Colon (tissue), 2 donors: ENCODE data around the gene WDR74.
"Not testable (repeated sequence)": the region's sequence is repeated elsewhere in the genome, so short reads cannot be mapped to it uniquely, and the experiment has no call there.

Experiments used
- FAIRE-seq: peaks from 2 replicates; lab custom pipeline; 2012; peaks lifted over from hg19 to GRCh38; lab: Jason Lieb, UNC
- donor health status: control.
- donor health status: control.

The WDR74 gene

DNA sequence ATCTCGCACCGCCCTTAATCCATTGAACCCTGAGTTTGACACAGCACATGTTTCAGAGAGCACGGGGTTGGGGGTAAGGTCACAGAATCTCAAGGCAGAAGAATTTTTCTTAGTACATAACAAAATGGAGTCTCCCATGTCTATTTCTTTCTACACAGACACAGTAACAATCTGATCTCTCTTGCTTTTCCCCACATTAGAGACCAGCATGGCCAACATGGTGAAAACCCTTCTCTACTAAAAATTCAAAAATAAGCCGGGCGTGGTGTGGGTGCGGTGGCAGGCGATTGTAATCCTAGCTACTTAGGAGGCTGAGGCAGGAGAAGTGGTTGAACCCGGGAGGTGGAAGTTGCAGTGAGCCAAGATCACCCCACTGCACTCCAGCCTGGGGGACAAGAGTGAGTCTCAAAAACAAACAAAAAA lies 19.9 kb upstream of the WDR74 start:
- not testable (repeated sequence) for FAIRE-seq

DNA sequence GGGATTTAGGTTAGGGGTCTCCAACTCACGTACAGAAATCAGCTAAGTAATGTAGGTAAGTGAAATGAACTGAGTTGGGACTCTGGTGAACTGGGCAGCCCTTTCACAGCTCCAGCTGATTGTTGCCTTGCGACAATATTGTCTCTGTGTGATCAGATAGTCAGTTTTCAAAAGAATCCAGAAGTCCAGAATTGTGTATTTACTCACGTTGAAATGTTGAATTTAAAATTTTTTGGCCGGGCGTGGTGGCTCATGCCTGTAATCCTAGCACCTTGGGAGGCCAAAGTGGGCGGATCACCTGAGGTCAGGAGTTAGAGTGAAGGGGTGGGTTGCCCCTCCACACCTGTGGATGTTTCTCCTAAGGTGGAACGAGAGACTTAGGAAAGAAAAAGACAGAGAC lies 18.8 kb upstream of the WDR74 start:
- FAIRE-seq, result no peak

DNA sequence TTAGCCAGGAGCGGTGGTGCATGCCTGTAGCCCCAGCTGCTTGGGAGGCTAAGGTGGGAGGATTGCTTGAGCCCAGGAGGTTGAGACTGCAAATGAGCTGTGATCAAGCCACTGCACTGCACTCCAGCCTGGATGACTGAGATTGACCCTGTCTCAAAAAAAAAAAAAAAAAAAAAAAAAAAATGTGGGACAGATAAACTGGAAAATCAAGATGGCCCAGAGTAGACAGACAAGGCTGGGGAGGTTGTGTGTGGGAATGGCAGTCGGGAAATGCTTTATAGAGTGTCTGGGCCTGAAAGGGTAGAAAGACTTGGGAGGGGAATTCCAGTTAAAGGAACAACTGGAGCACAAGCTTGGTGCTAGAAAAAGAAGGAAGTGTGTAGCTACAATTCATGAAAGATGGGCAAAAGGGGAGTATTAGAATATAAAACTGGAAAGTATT lies 18.2 kb upstream of the WDR74 start:
- no peak for FAIRE-seq

DNA sequence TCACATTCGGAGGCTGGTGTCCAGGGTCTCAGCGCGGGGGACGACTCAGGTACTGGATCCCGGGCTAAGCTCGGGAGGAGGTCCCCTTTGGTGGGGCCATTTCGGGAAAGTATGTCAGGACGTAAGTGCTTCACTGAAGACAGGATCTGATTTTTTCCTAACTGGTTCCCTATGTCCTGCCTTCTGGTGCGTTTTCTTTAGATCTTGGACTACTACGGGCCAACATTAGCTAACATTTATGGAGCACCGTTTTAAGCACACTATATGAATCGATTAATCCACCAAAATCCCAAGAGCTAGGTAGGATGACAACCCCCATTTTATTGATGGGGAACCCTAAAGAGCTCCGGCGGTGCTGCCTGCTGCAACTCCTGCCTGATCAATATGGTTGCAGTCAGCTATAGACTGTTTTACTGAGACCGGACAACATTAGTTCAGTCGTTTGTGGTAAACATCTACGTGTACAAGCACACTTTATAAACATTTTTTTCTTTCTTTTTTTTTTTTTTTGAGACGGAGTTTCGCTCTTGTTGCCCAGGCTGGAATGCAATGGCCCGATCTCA lies 17.0 kb upstream of the WDR74 start:
- FAIRE-seq, result no peak

DNA sequence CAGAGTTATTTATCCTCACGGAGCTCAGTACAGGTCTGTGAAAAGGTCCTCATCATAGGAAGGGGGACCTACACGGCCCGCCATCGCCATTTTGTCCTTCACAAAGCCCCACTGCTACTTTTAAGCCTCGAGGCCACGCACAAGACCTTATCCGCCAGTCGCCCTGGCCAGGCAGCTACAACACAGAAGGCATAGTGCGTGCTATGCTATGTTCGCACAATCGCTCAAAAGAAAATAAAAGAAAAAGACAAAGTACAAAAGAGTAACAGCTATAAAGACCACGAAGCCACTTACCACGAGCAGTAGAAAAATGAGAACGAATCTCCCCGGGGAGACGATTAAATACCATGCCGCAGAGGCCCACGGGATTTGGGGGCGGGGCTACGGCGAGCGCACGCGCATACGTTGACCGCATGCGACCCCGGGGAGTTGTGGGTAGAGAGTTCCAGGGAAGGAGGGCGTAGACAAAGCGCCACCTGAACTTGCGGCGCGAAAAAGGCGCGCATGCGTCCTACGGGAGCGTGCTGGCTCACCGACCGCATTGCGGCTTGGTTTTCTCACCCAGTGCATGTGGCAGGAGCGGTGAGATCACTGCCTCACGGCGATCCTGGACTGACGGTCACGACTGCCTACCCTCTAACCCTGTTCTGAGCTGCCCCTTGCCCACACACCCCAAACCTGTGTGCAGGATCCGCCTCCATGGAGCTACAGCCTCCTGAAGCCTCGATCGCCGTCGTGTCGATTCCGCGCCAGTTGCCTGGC lies 16.4 kb upstream of the WDR74 start:
- FAIRE-seq, result no peak

DNA sequence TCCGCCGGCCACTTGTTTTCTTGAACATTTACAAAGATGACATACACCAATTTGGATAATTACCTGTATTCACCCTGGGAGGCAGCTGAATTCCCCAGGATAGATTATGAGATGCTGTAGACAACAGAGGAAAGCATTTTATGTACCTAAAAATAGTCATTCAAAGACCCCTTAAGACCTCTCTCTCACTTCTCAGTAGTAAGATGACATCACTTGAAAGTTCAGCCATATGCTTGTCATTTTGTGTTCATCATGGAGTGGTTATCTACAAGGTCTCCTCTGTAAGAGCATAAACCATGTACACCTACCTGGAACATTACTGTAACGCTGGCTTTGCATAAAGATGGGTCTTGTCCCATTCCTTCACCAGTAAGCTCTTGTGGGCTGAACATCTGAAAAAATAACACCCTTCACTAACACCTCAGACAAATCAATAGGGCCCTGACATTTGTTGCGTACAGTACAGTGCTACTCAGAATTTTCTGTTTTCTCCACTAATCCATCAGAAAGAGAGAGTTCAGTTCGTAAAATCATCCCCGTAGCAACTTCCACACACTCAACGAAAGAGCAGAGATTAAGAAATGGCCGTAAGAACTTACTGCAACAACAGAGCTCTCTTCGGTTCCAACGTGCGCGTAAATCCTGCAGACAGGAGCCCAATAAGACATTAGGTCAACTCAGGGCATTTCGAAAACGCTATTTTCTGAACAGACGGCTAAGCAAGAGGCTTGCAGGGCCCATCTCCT lies 15.6 kb upstream of the WDR74 start:
- no peak for FAIRE-seq

DNA sequence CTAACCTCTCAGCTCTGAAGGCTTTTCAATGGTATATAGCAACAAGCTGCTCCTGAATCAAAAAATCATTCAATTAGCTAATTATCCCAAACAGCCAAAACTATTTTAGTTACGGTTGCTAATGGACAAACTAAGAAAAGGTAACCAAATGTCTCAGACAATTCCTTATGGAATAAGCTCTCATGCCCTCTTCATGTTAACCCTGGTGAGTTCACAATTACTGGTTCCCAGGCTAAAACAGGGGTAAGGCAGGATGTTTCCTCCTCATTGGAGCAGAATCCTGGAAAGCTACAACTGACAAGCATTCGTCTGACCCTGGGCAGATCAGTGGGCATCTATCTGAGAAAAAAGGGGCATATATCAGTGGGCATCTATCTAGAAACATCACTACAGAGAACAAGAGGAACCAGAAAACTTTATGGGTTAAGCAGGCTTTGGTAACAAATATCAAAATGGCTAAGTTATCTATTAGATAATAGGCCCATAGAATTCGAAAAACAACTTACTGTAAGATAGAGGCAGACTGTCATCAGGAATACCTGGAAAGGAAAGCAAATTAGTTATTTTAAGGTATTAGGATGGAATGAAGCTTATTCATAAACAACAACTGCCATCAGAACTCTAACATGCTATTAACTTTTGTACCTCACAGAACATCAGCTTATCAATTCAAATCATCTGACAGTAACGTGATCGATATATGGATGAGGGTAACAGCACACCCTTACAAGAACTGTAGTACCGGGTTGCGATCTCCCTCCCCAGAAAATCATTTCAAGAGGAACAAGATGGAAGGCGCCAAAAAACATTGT lies 14.8 kb upstream of the WDR74 start:
- no peak for FAIRE-seq

DNA sequence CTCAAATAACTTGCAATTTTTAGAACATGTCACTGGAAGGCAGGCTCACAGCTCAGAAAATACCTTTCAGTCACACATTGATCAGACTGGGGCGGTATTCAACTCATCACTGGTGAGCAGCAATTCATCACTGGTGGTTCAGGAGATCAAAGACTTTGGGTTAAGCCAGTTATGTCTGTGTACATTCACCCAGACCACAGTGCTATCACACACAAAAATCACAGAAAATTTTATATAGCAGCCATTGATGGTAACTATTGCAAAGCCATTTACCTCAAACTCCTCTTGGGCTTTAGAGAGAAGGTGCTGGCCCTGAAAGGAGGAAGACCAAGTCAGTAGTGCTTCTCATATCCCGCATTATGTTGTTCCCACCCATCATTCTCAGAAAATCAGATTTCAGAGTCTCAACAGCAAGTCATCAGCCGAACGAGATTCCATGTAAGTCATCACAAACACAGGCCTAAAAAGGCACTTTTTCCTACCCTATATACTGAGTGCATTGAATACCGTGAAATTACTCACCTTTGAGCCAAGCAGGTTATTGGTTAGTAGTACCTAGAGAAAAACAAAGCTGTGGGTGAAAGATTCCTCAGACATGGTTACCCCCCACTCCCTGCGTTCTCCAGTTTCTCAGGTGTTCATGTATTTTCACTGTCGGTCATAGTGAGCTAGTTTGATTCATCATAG lies 14.0 kb upstream of the WDR74 start:
- FAIRE-seq, result no peak

DNA sequence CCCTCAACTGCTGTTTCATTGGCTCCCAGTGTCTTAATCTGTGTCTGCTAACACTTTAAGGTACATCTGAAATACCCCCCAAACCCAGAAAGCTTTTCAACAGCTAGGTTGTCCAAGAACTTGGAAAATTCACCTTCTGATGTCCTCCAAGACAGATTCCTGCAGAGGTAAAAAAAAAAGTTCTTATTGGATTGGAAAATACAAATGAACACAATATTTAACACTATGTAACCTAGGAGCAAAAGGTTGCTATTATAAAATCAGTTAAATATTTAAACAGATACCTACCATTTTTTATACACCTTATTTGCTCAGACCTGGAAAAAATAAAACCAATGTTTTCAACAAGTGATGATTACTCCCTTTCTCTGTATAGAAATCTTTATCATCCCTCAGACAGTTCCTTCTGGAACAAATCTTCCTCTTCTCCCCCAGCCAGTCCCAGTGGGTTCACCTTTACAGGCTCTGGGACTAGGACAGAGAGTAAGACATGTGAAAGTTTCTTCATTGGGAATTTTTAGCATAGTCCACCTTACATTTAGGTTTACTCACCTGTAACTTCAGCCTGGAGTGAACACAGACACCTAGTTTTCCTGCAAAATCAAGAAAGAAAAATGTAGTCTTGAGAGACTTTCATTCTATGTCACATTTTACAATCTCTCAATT lies 13.3 kb upstream of the WDR74 start:
- FAIRE-seq, result no peak

DNA sequence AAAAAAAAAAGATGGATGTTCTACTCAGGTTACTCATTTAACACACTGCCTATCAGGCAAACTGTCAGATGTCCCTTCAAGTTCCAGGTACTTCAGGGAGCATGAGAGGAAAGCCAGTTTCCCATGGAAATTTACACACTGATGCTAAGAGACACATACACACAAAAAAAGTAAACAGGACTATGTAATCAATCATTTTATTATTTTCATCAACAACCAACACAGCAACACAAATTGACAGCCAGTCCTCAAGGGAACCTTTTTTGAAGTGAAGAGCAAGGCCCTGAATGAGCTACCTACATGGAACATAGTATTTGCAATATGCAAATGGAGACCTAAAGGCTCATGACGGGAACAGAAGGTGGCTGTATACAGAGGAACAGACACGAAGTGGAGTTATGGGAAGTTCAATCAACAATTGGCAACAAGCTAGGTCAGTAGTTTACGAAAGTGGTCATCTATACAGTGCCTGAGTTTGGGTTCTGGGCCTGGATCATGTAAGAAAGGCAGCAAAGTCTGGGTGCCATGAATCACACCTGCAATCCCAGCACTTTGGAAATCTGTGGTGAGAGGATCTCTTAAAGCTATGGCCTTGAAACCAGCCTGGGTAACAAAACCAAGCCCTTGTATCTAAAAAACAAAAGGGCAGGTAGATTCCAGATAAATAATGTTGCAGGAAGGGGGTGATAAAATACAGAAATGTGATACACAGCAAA lies 12.6 kb upstream of the WDR74 start:
- FAIRE-seq, result no peak

DNA sequence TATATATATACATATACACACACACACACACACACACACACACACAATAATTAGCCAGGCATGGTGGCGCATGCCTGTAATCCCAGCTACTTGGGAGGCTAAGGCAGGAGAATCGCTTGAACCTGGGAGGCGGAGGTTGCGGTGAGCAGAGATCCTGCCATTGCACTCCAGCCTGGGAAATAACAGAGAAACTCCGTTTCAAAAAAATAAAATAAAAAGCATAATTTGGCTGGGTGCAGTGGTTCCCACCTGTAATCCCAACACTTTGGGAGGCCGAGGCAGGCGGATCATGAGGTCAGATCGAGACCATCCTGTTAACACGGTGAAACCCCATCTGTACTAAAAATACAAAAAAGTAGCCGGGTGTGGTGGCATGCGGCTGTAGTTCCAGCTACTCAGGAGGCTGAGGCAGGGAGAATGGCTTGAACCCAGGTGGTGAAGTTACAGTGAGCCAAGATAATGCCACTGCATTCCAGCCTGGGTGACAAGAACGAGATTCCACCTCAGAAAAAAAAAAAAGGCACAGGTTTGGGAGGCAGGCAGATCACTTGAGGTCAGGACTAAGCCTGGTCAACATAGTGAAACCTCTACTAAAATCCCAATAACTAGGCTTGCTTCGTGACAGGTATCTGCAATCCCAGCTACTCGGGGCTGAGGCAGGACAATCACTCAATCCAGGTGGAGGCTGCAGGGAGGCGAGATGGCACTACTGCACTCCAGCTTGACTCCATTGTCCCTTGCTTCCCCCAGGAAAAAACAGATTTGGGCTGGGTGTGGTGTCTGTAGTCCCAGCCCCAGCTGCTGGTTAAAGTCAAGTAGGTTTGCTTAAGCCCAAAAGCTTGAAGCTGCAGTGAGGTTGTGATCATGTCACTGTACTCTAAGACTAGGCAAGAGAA lies 11.8 kb upstream of the WDR74 start:
- FAIRE-seq, result no peak

DNA sequence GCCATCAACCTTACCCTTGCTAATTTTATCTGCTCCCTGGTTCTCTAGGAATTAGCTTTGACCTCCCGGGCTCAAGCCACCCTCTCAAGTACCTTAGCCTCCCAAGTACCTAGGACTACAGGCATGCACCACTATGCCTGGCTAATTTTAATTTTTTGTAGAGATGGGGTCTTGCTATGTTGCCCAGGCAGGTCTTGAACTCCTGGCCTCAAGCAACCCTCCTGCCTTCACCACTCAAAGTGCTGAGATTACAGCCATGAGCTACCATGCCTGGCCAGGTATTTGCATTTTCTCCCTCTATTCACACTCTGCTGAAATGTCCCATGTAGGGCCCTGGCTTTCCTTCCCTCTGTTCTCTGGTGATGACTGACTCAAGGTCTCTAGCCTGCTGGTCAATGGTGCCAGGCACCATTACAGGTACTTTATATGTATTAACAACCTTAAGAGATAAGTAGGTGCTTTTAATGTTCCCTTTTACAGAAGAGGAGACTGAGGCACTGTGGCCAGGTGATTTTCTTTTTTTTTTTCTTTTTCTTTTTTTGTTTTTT lies 8.5 kb upstream of the WDR74 start:
- FAIRE-seq, result no peak

DNA sequence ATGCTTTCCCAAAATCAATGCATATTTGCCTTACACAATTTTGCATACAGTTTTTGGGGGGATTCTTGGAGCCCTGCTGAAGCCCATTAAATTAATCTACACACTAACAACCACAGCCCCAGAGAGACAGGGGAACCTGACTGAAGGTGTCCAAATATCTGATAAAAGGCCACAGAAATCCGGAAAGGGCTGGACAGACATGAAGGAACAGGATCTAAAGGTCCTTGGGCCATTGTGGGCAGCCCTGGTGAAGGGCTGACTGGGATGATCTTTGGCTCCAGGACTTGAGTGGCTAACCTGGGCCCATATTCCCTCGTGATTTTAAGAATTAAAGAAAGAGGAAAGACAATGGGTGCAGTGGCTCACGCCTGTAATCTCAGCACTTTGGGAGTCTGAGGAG lies 6.8 kb upstream of the WDR74 start:
- FAIRE-seq, result no peak

DNA sequence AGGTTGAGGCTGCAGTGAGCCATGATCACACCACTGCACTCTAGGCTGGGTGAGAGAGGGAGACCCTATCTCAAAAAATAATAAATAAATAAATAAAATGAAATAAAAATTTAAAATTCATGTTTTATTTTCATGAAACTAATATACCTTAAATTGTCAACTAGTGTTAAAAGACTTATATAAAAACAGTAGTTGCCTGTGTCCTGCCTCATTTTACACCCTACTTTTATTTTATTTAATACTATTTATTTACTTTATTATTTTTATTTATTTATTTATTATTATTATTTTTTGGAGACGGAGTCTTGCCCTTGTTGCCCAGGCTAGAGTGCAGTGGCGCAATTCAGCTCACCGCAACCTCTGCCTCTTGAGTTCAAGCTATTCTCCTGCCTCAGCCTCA lies 4.8 kb upstream of the WDR74 start:
- FAIRE-seq, result no peak

DNA sequence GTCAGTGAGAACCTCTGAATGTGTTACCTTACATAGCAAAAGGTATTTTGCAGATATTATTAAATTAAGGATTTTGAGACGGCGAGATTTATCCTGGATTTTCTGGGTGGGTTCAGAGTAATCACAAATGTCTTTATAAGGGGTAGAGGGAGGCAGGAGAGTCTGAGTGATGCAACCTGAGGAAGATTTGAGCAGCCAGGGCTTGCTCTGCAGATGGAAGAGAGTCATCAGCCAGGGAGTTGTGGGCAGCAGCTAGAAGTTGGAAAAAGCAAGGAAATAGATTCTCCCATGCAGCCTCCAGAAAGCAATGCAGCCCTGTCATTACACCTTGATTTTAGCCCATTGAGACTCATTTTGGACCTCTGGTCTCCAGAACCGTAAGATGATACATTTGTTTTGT lies 4.1 kb upstream of the WDR74 start:
- FAIRE-seq, result no peak

DNA sequence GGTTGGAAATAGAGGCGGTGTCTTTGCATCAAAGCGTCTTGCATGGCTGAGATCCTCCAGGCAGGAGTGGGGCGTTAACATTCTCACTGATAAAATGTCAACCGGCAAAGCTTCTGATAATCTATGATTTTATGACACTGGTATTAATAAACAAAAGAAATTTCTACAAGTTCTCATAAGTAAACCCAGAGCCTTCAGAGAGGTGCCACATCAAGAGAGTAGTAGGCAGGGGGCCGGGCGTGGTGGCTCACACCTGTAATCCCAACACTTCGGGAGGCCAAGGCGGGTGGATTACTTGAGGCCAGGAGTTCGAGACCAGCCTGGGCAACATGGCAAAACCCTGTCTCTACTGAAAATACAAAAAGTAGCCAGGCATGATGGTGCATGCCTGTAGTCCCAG lies 3.5 kb upstream of the WDR74 start:
- FAIRE-seq, result not testable (repeated sequence)

DNA sequence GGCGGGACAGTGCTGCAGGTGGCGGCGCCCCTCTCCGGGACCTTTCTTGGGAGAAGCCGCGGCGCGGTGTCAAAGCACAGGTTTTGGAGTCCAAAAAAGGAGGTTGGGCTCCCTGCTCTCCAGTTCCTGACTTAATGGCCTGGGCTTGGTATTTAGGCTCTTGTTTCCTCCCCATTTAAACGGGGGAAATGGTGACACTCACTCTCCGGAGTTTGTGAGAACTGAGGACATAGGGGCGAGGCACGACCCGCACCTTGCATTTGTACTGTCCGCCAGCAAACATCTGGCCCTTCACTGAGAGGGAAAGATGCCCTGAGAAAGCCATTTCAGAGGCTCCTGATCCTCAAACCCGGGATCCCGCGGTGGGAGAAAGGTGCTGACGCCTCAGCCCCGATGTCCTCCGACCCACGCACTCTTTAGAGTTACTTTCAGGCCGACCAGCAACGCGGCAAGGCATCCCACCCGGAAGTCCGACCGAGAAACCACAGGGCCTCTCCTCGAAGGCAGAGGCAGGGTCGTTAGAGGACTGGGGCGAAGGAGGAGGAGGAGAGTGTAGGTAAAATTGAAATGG lies 2.9 kb upstream of the WDR74 start:
- FAIRE-seq, result no peak

DNA sequence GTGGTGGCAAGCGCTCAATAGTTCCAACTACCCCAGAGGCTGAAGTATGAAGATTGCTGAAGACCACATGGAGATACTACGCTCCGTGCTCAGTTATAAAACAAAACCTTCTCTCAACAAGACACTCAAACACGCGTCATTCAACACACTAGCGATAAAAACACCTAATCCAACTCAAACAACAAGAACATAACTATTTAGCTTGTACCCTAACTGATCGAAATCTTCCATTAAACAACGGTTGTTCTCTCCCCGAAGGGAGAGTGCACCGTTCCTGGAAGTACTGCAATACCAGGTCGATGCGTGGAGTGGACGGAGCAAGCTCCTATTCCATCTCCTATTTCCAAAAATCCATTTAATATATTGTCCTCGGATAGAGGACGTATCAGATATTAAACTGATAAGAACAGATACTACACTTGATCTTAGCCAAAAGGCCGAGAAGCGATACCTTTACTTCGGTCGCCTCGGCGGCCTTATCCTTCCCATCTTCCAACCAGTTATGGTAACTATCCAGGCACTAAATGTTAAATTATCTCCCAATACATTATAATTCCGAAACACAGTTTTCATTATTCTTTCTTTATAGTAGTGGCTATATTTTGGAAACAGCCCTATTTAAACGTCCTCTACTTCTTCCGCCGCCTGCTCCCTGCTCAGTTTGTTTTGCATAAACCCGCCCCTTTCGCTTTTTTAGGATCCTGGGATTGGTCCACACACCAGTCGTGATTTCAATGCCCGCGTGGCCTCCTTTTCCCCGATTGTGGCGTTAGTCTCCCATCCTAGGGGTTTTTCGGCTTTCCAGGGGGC lies 2.2 kb upstream of the WDR74 start:
- FAIRE-seq, result peak; percentile 99
